Esophagus muscularis mucosa (tissue), 4 donors: ENCODE data around the gene ITGA2. TPM values are rescaled to one million over a fixed set of nuclear protein-coding genes. Genes with fewer than 3 reads are reported as not detected.

Experiments used
- DNase-seq: peaks from one replicate; pipeline ENCODE4 v3.0.0-alpha.2; 2017; ENCODE audit errors: extremely low spot score
- H3K27ac ChIP-seq, 4 donors: fragments of 200-600 bp; sonication (generic); replicated peaks in 1 of 4; 1 replicate in 3 of 4; 2 replicates in 1 of 4; pipeline ENCODE4 v1.5.1; 2016 to 2019; ENCODE audit warnings: mild to moderate bottlenecking in 1 of 4
- H3K27me3 ChIP-seq, 4 donors: fragments of 200-600 bp; sonication (generic); one replicate each; pipeline versions ENCODE4 v1.5.1 to v1.6.0; 2016 to 2019
- H3K36me3 ChIP-seq, 4 donors: fragments of 200-600 bp; sonication (generic); one replicate each; pipeline ENCODE4 v1.5.1; 2016 to 2019
- H3K4me1 ChIP-seq, 4 donors: fragments of 200-600 bp; sonication (generic); one replicate each; pipeline ENCODE4 v1.5.1; 2016 to 2019
- H3K4me3 ChIP-seq, 4 donors: fragments of 200-600 bp; sonication (generic); 1 replicate in 2 of 4; 2 replicates in 2 of 4; pipeline ENCODE4 v1.5.1; 2016 to 2019; ENCODE audit warnings: mild to moderate bottlenecking in 4 of 4, moderate library complexity in 1 of 4
- H3K9me3 ChIP-seq, 4 donors: fragments of 200-600 bp; sonication (generic); 1 replicate in 3 of 4; 2 replicates in 1 of 4; pipeline ENCODE4 v1.5.1; 2016 to 2019
- EP300 ChIP-seq: sonication (generic); formaldehyde crosslinking; IDR thresholded peaks from one replicate; pipeline ENCODE4 v1.6.1; 2017; ENCODE audit warnings: antibody characterized with exemption
- POLR2A ChIP-seq: fragments of 450-650 bp; IDR thresholded peaks from one replicate; pipeline ENCODE4 v1.6.1; 2017; ENCODE audit warnings: antibody characterized with exemption, moderate library complexity, mild to moderate bottlenecking, low read depth
- POLR2AphosphoS5 ChIP-seq, 2 donors: sonication (generic); formaldehyde crosslinking; IDR thresholded peaks; one replicate each; pipeline ENCODE4 v1.6.1; 2017; ENCODE audit warnings: antibody characterized with exemption in 2 of 2
- WGBS: methylation state at CpG from one replicate; pipeline ENCODE4 v1.1.5; 2018; 5-methylcytosine and 5-hydroxymethylcytosine counted together
- intact Hi-C: fragments of 100-400 bp; cut with DNase I; formaldehyde crosslinking; loops from one replicate; pipeline ENCODE4 v1.15.1; 2023
- total RNA-seq, 4 donors: library from RNA; depleted of rRNA; stranded (reverse); fragments of >200 nt; gene quantifications; one replicate each; pipeline versions ENCODE4 v1.1.0 to v1.2.1, GENCODE V29; 2016
- TF ChIP-seq, protein P1 (sequence below), 3 experiments: fragments of 200-600 bp in 2 of 3; fragments of 450-650 bp in 1 of 3; sonication (generic) in 2 of 3; IDR thresholded peaks; one replicate each; pipeline ENCODE4 v1.5.1; 2017 to 2019; ENCODE audit warnings: antibody characterized with exemption in 3 of 3, mild to moderate bottlenecking in 2 of 3, moderate library complexity in 1 of 3

Gene ITGA2
- total RNA-seq, 4 donors from 2014 or later, result 5.0 to 9.6 (median 7.8) TPM

DNA sequence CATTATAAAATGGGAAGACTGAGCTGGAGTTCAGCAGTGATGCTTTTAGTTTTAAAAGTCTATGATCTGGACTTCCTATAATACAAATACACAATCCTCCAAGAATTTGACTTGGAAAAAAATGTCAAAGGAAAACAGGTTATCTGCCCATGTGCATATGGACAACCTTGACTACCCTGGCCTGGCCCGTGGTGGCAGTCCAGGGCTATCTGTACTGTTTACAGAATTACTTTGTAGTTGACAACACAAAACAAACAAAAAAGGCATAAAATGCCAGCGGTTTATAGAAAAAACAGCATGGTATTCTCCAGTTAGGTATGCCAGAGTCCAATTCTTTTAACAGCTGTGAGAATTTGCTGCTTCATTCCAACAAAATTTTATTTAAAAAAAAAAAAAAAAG is 103.1 kb downstream of the ITGA2 start:
- H3K4me1 ChIP-seq, result peaks cover 9 to 37% (median 27%) of the 10 kb centered on the region in 4 donors
- intact Hi-C loops, result loop anchor here (10.0 kb wide), 1 partner anchor 57 kb away; no protein-coding TSS in a partner anchor
- WGBS, result 72% methylated on average over 2 of the region's 2 CpGs
- no peak for DNase-seq
- no peak for TF ChIP-seq POLR2AphosphoS5 (IDR thresholded peaks at IDR 0.05)
- TF ChIP-seq POLR2A, result no peak
- TF ChIP-seq EP300, result no peak
- TF ChIP-seq, protein P1, sequence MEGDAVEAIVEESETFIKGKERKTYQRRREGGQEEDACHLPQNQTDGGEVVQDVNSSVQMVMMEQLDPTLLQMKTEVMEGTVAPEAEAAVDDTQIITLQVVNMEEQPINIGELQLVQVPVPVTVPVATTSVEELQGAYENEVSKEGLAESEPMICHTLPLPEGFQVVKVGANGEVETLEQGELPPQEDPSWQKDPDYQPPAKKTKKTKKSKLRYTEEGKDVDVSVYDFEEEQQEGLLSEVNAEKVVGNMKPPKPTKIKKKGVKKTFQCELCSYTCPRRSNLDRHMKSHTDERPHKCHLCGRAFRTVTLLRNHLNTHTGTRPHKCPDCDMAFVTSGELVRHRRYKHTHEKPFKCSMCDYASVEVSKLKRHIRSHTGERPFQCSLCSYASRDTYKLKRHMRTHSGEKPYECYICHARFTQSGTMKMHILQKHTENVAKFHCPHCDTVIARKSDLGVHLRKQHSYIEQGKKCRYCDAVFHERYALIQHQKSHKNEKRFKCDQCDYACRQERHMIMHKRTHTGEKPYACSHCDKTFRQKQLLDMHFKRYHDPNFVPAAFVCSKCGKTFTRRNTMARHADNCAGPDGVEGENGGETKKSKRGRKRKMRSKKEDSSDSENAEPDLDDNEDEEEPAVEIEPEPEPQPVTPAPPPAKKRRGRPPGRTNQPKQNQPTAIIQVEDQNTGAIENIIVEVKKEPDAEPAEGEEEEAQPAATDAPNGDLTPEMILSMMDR (IDR thresholded peaks at IDR 0.05), result no peak
- no peaks in the 10 kb centered on the region for H3K27me3 ChIP-seq
- H3K4me3 ChIP-seq, result no peak overlapping the region
- peak overlapping the region; percentile 1 to 18 (median 16) for H3K27ac ChIP-seq
- H3K36me3 ChIP-seq, result peaks cover 4 to 14% (median 7%) of the 10 kb centered on the region in 4 donors
- H3K9me3 ChIP-seq, result no peaks in the 10 kb centered on the region

DNA sequence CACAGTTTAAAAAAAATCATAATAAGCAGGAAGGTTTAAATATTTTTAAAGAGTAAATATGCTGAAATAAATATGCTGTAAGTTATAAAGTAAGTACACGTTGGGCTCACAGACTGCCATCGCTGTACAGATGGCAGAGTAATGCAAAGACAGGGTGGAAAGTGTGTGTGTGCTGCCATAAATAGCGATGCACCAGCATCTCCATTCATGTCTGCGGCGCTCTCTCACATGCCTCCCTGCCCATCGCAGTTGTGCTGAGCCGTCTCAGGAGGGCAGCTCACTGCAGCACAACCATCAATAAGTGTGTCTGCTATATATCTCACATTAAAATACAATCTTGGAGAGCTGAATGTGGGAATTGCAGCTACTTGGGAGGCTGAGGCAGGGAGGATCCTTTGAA is 106.1 kb downstream of the ITGA2 start:
- no peak overlapping the region for H3K4me3 ChIP-seq
- peaks cover 9 to 46% (median 36%) of the 10 kb centered on the region in 4 donors for H3K4me1 ChIP-seq
- intact Hi-C loops, result loop anchor here (10.0 kb wide), 1 partner anchor 60 kb away; no protein-coding TSS in a partner anchor
- peak overlapping the region in 2 of 4 donors; percentile 2 to 31 for H3K27ac ChIP-seq
- DNase-seq, result no peak
- H3K9me3 ChIP-seq, result no peaks in the 10 kb centered on the region
- H3K27me3 ChIP-seq, result no peaks in the 10 kb centered on the region
- 72% methylated on average over 7 of the region's 7 CpGs for WGBS
- TF ChIP-seq POLR2AphosphoS5 (IDR thresholded peaks at IDR 0.05) (no peak), POLR2A (no peak)
- peaks cover 7 to 41% (median 28%) of the 10 kb centered on the region in 4 donors for H3K36me3 ChIP-seq

DNA sequence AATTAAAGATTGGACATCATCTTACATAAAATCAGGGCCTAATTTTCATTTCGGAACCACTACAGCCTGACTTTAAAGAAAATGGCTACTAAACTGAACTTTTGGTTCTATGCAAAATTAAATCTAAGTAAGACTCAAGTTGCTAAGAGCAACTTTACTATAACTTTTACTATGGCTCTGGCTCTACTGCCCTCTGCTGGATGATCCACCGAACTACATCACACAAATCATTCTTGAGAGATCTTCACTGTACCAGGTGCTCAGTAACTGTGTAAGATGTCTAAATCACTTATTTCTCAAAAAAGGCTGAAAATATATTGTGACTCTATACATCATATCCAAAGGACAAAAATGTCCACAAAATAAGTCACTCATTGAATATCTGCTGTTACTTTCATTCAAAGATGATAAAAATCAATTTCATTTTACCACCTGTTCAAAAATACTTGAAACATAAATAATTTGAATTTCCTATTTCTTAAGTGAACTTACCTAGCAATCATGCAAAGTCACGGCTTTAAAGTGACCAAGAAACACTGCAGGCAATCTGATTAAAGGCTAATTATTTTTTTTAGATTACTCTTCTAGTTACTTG is 106.9 kb downstream of the ITGA2 start:
- Histone ChIP-seq H3K4me1 (peaks cover 6 to 47% (median 33%) of the 10 kb centered on the region in 4 donors), H3K9me3 (no peaks in the 10 kb centered on the region), H3K36me3 (peaks cover 7 to 48% (median 32%) of the 10 kb centered on the region in 4 donors), H3K4me3 (no peak overlapping the region), H3K27me3 (no peaks in the 10 kb centered on the region), H3K27ac (peak overlapping the region in 1 of 4 donors; percentile 2)
- TF ChIP-seq POLR2AphosphoS5 (IDR thresholded peaks at IDR 0.05), result no peak
- no peak for TF ChIP-seq EP300
- TF ChIP-seq, protein P1 (IDR thresholded peaks at IDR 0.05), result peak; percentile 85 to 93 (median 90)
- TF ChIP-seq POLR2A, result no peak
- WGBS, result 13% methylated on average over 3 of the region's 3 CpGs
- intact Hi-C loops, result loop anchor here (10.0 kb wide), 1 partner anchor 61 kb away; no protein-coding TSS in a partner anchor
- no peak for DNase-seq

DNA sequence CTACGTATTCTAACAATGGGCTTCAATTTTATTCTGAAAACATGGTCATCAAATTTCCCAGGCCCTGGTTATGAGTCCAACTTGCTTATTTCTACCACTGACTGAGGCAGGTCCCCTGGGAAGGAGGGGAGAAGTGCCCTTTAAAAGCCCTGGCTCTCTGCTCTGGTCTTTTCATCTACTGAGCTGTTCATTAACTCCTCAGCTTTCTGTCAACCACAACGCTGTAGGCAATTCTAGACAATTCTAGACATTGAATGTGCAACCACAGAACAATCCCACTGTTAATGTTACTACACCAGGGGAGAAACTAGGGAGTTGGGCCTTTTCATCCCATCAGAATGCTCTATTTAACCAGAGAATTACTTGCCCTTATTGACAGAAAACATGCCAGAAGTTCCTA is 110.4 kb downstream of the ITGA2 start:
- no peak for DNase-seq
- TF ChIP-seq, protein P1 (IDR thresholded peaks at IDR 0.05), result no peak
- TF ChIP-seq EP300 (no peak), POLR2AphosphoS5 (IDR thresholded peaks at IDR 0.05) (no peak)
- Histone ChIP-seq H3K27ac (peak overlapping the region; percentile 20 to 42 (median 33)), H3K27me3 (no peaks in the 10 kb centered on the region), H3K9me3 (no peaks in the 10 kb centered on the region), H3K4me1 (peaks cover 0 to 26% (median 22%) of the 10 kb centered on the region in 4 donors), H3K4me3 (no peak overlapping the region), H3K36me3 (peaks cover 7 to 76% (median 52%) of the 10 kb centered on the region in 4 donors)
- intact Hi-C loops, result loop anchor here (2.0 to 10.0 kb wide), 2 partner anchors 65 to 149 kb away; no protein-coding TSS in a partner anchor
- 79% methylated on average over 2 of the region's 2 CpGs for WGBS

DNA sequence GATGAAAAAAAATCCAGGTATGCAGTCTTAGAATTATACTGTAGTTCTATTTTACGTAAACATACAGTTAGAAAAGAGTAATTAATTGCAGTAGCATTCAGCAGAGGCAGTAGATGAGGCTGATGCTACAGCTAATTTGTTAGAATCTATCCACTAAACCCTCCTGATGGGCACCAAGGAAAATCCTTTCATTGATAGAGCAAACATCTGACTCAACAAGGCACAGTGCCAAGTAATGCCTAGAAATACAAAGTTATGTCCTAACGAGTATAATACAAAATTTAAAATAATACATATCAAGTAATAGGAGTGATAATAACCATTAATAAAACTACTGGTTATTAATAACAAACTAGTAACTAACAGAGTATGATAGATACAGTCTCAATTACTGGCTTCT is 111.5 kb downstream of the ITGA2 start:
- H3K36me3 ChIP-seq, result peaks cover 7 to 73% (median 52%) of the 10 kb centered on the region in 4 donors
- no peak overlapping the region for H3K27ac ChIP-seq
- no peak overlapping the region for H3K4me3 ChIP-seq
- DNase-seq, result no peak
- TF ChIP-seq, protein P1 (IDR thresholded peaks at IDR 0.05), result no peak
- TF ChIP-seq POLR2AphosphoS5 (IDR thresholded peaks at IDR 0.05), result no peak
- no peak for TF ChIP-seq EP300
- TF ChIP-seq POLR2A, result no peak
- peaks cover 0 to 34% (median 22%) of the 10 kb centered on the region in 4 donors for H3K4me1 ChIP-seq
- no peaks in the 10 kb centered on the region for H3K9me3 ChIP-seq
- WGBS, result 60% methylated on average over 2 of the region's 2 CpGs
- intact Hi-C loops, result no loop called here
- H3K27me3 ChIP-seq, result no peaks in the 10 kb centered on the region
